Endothelial cell of umbilical vein (primary cell): ENCODE results near the gene PHC2.

Experiments used
- JUN ChIP-seq: IDR thresholded peaks from 2 replicates; pipeline ENCODE4 v1.6.1; 2011; ENCODE audit warnings: borderline replicate concordance, low read depth; ENCODE audit not compliant: insufficient read length, insufficient read depth
- TF ChIP-seq, protein P1 (sequence below), 2 donors: IDR thresholded peaks; 1 replicate in 1 of 2; 2 replicates in 1 of 2; pipeline ENCODE4 v1.5.1; 2011; ENCODE audit warnings: low read length in 2 of 2, mild to moderate bottlenecking in 2 of 2, moderate library complexity in 2 of 2, control low read depth in 1 of 2, inconsistent platforms in 1 of 2, low read depth in 1 of 2; ENCODE audit not compliant: insufficient read depth in 1 of 2; ENCODE audit errors: extremely low read depth in 1 of 2

DNA sequence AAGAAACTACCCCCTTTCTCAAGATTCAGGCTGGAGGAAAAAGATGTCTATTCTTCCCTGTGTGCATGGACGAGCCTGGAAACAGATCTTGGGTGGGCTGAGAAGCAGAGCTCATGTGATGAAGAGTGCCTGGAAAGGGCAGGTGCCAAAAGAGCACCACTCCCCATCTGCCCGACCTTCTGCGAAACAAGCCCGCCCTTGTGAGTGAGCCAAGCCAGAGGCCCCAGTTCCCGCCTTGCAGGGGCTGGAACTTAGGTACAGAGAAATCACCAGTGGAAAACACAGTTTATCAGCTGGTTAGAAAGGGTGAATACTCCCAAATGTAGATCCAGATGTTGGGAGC, 83.3 kb downstream of the PHC2 start:
- TF ChIP-seq, protein P1, sequence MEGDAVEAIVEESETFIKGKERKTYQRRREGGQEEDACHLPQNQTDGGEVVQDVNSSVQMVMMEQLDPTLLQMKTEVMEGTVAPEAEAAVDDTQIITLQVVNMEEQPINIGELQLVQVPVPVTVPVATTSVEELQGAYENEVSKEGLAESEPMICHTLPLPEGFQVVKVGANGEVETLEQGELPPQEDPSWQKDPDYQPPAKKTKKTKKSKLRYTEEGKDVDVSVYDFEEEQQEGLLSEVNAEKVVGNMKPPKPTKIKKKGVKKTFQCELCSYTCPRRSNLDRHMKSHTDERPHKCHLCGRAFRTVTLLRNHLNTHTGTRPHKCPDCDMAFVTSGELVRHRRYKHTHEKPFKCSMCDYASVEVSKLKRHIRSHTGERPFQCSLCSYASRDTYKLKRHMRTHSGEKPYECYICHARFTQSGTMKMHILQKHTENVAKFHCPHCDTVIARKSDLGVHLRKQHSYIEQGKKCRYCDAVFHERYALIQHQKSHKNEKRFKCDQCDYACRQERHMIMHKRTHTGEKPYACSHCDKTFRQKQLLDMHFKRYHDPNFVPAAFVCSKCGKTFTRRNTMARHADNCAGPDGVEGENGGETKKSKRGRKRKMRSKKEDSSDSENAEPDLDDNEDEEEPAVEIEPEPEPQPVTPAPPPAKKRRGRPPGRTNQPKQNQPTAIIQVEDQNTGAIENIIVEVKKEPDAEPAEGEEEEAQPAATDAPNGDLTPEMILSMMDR (IDR thresholded peaks at IDR 0.05; ENCODE audit: extremely low read depth in 1 of 2, insufficient read depth in 1 of 2, low read depth in 1 of 2, low read length in 2 of 2): no peak
- no peak for TF ChIP-seq JUN
